Stimulated activated CD4-positive, alpha-beta T cell treated with anti-CD3 and anti-CD28 coated beads, Interleukin-1b, Interleukin-23, amount 100 ng/mL, for 1 hour (primary cell): ENCODE results near the gene KPNA1.

Experiments
- DNase-seq, 2 donors: peaks; one replicate each; pipeline ENCODE4 v3.0.0-alpha.2; 2020; ENCODE audit warnings: low read depth in 2 of 2

Gene KPNA1

DNA sequence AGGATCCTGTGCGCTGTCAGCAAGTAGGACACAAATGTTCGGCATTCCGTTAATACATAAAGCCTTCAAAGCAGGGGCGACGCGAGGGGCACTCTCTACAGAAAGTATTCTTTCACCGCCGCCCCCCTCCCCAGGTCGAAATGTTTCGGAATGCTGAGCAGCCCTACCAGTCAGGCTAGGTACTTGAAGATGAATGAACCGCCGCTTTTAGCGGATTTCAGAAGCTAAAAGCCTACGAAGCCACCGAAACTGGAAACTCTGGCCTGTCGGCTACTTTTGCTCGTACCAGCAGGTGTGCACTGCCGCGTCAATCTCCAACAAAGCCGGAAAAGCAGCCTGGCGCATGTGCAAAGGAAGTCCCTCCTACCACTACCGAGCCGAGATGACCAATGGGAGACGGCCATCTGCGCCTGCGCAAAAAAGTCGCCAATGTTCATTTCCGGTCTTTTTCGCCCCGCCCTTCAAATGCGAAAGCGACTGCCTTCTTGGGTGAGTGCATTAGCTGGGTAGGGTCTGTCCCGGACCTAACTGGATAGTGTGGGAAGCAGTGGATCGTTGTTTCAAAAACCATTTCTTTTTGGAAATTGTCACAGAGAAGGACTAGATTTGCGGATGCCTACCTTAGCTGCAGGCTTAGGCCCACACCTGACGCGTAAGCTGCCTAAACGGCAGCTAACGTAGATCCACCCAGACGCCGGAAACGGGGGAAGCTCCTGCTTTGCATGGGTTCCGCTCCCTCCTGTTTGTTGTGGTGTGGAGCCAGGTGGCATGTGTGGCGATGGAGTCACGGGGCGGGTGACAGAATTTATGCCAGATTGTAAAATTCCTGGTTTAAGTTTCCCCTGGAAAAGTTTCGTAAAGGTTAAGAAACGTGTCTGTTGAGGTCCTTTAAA, 98.7 kb downstream of the KPNA1 start, which contains the start of gene WDR5B:
TSS of gene WDR5B (minus strand) at position 301 of the 893 bp plus-strand sequence. CDS start 534 bp downstream, outside the sequence.
- DNase-seq: peak; percentile 95 to 97

- DNase-seq: no peak
Observed at GRCh38 chr3:122415104-122415744, 99.5 kb downstream of the KPNA1 start.

- no peak for DNase-seq
Observed at GRCh38 chr3:122414391-122414790, 100.3 kb downstream of the KPNA1 start.

- no peak for DNase-seq
Observed at GRCh38 chr3:122410639-122411038, 104.1 kb downstream of the KPNA1 start.

DNA sequence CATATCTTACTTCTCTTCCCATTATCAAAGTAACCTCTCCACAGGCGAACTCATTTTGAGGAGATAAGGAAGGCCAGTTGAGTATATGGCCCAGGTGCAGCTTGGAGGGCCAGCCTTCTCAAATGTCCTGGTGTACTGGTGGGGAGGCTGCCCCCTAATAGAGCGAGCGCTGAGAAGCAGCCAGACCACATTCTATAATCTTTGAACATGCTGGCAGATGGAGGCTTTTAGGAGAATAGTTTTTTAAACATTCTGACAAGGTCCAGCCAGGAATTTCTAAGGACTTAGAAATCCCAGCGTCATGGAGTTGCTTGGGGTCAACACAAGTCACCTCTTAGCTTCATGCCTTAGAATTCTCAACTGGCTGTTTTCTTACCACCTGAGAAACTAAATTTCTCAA, 104.6 kb downstream of the KPNA1 start:
- DNase-seq: no peak

DNA sequence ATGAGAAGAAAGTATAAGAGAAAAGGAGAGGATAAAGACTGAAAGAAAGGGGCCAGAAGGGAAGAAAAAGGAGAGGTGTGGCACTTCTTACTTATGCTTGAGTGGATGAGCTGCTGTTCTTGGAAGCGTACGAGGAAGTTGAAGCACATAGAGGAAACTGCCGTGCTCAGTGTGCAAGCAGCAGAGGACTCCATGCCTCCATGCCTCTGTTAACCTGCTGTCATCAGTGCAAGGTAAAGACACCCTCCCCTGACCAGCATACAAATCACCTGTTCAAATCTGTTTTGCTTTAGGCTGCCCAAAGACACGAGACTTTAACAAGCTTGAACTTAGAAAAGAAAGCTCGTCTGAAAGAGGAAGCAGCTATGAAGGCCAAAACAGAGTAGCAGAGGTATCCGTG, 105.3 kb downstream of the KPNA1 start:
- DNase-seq: no peak

- DNase-seq: no peak
Observed at GRCh38 chr3:122407946-122408345, 106.8 kb downstream of the KPNA1 start.

- DNase-seq: no peak
Observed at GRCh38 chr3:122406198-122406597, 108.5 kb downstream of the KPNA1 start.

DNA sequence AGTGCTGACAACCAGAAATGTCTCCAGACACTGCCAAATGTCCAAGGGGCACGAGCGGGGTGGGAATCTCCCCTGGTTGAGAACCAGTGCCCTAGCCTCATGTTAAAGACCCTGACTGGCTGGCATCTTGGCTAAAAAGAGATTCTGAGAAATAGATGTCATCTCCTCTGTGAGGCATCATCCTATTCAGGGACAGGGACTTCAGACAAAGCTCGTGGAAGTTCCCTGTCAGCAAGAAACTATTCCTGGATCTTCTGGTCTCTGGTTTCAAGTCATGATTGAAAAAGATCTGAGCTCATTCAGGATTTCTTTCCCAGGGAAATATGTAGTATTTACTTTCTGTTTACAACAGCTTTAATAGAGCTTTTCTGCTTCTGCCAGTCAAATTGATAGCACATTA, 109.7 kb downstream of the KPNA1 start:
- DNase-seq: no peak

DNA sequence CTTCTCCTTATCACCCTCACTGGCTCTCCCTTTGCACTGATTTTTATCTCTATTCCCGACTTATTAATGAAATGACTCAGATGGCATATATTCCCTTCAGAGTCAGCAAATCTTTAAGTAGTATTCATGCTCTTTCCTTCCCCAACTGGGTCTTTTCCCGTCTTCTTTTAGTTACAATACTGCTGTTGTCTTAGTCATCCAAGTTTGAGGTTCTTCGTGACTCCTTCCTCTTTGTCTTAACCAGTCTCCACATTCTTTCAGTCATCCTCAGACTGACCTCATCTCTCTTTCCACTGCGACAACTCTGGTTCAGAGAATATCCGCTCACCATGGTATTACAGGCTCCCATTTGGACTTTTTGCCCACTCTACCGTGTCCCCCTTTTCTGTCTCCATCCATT, 111.2 kb downstream of the KPNA1 start:
- no peak for DNase-seq

DNA sequence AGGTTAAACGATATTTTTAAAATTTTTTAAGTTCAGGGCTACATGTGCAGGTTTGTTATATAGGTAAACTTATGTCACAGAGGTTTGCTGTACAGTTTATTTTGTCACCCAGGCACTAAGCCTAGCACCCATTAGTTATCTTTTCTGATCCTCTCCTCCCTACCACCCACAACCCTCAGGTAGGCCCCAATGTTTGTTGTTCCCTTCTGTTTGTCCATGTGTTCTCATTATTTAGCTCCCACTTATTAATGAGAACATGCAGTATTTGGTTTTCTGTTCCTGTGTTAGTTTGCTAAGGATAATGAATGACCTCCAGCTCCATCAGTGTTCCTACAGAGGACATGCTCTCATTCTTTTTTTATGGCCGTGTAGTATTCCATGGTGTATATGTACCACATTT, 115.8 kb downstream of the KPNA1 start:
- no peak for DNase-seq

- DNase-seq: no peak
Observed at GRCh38 chr3:122397201-122397600, 117.5 kb downstream of the KPNA1 start.

DNA sequence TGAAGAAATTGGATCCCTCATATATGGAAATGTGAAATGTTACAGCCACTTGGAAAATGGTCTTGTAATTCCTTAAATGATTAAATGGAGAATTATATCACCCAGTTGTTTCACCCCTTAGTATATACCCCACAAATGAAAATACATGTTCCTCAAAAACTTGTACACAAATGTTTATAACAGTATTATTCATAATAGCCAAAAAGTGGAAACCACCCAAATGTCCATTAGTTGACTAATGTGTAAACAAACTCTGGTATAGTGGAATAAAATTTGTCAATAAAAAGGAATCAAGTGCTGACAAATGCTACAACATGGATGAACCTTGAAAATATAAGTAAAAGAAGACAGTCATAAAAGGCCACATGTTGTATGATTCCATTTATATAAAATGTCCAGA, 118.2 kb downstream of the KPNA1 start:
- DNase-seq: no peak

- no peak for DNase-seq
Observed at GRCh38 chr3:122395582-122395981, 119.2 kb downstream of the KPNA1 start.

- DNase-seq: no peak
Observed at GRCh38 chr3:122394173-122394572, 120.6 kb downstream of the KPNA1 start.

GRCh38 chr3:122392868-122393844, 121.6 kb downstream of the KPNA1 start:
- DNase-seq: no peak

GRCh38 chr3:122391681-122392446, 122.9 kb downstream of the KPNA1 start:
- no peak for DNase-seq

GRCh38 chr3:122390665-122391064, 124.1 kb downstream of the KPNA1 start:
- DNase-seq: no peak

DNA sequence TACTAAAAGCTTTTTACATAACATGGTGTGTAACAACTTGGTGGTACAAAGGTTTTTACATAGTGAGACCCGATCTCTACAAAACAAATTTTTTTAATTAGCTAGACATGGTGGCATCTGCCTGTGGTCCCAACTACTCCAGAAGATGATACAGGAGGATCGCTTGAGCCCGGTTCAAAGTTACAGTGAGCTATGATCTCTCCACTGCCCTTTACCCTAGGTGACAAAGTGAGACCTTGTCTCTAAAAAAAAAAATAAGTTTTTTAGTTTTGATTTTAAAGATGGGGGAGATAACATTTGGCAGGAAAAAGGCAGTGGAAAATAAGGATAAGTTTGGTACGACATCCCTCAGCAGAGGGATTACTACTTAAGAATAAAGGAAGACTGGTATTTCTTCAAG, 124.8 kb downstream of the KPNA1 start:
- DNase-seq: no peak

DNA sequence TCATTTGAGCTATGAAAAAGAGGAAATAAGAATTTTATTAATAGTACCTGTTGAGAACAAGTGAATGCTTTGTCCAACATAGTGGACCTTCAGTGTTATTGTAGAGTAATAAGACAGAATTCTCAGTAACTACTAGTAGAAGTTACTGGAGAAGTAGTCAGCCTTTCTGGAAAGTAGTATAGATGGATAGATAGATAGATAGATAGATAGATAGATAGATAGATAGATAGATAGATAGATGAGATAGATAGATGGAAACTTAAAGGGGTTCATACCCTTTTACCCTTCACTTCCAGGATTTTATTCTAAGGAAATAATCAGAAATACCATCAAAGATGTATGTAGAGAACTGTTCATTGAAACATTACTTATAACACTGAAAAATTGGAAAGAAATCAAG, 125.5 kb downstream of the KPNA1 start:
- no peak for DNase-seq

GRCh38 chr3:122387709-122388108, 127.0 kb downstream of the KPNA1 start:
- no peak for DNase-seq
